HEK293 (cell line): Measurements from ENCODE around the gene UGT1A8.

Experiments
- ZNF184 ChIP-seq: fragments of 450-650 bp; IDR thresholded peaks from 2 replicates; pipeline ENCODE4 v1.5.1; 2018; ENCODE audit warnings: missing biosample characterization, mild to moderate bottlenecking, missing genetic modification characterization
- TF ChIP-seq, protein P1 (sequence below): fragments of 450-650 bp; formaldehyde crosslinking; IDR thresholded peaks from 2 replicates; pipeline ENCODE4 v1.5.1; 2017; ENCODE audit warnings: missing biosample characterization, missing genetic modification characterization
- TF ChIP-seq, protein P2 (sequence below): fragments of 450-650 bp; formaldehyde crosslinking; IDR thresholded peaks from 2 replicates; pipeline ENCODE4 v1.5.1; 2016; ENCODE audit warnings: missing biosample characterization, missing genetic modification characterization
- TF ChIP-seq, protein P3 (sequence below): fragments of 450-650 bp; formaldehyde crosslinking; IDR thresholded peaks from 2 replicates; pipeline ENCODE4 v1.5.1; 2016; ENCODE audit warnings: missing biosample characterization, missing genetic modification characterization

DNA sequence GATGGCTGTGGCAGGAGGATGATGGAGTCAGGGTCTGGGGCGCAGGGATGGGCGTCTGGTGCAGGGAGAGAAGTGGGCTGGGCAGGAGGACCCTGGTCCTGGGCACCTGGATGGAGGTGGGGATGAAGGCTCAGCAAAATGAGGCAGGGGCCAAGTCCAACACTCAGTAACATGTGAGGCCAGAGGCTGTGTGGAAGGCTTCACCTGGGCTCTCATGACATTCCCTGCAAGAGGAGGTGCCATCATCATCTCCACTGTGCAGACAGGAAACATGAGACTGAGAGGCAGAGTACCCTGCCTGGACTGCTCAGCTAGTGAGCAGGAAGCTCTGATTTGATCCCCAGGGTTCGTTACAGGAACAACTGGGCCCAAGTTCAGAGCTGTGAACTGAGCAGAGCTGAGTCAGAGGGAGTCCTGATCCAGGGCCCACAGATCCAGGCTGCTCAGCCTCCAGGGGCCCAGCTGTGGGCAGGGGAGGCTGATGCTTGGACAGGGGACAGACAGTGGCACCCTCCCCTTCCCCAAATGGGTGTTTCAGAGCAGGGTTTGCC is 200.0 kb downstream of the UGT1A8 start:
- TF ChIP-seq ZNF184 (tag by site-specific recombination) = no peak
- TF ChIP-seq, protein P1, sequence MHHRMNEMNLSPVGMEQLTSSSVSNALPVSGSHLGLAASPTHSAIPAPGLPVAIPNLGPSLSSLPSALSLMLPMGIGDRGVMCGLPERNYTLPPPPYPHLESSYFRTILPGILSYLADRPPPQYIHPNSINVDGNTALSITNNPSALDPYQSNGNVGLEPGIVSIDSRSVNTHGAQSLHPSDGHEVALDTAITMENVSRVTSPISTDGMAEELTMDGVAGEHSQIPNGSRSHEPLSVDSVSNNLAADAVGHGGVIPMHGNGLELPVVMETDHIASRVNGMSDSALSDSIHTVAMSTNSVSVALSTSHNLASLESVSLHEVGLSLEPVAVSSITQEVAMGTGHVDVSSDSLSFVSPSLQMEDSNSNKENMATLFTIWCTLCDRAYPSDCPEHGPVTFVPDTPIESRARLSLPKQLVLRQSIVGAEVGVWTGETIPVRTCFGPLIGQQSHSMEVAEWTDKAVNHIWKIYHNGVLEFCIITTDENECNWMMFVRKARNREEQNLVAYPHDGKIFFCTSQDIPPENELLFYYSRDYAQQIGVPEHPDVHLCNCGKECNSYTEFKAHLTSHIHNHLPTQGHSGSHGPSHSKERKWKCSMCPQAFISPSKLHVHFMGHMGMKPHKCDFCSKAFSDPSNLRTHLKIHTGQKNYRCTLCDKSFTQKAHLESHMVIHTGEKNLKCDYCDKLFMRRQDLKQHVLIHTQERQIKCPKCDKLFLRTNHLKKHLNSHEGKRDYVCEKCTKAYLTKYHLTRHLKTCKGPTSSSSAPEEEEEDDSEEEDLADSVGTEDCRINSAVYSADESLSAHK (tag by site-specific recombination) = no peak
- TF ChIP-seq, protein P2, sequence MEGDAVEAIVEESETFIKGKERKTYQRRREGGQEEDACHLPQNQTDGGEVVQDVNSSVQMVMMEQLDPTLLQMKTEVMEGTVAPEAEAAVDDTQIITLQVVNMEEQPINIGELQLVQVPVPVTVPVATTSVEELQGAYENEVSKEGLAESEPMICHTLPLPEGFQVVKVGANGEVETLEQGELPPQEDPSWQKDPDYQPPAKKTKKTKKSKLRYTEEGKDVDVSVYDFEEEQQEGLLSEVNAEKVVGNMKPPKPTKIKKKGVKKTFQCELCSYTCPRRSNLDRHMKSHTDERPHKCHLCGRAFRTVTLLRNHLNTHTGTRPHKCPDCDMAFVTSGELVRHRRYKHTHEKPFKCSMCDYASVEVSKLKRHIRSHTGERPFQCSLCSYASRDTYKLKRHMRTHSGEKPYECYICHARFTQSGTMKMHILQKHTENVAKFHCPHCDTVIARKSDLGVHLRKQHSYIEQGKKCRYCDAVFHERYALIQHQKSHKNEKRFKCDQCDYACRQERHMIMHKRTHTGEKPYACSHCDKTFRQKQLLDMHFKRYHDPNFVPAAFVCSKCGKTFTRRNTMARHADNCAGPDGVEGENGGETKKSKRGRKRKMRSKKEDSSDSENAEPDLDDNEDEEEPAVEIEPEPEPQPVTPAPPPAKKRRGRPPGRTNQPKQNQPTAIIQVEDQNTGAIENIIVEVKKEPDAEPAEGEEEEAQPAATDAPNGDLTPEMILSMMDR (tag by site-specific recombination) = no peak
- TF ChIP-seq, protein P3, sequence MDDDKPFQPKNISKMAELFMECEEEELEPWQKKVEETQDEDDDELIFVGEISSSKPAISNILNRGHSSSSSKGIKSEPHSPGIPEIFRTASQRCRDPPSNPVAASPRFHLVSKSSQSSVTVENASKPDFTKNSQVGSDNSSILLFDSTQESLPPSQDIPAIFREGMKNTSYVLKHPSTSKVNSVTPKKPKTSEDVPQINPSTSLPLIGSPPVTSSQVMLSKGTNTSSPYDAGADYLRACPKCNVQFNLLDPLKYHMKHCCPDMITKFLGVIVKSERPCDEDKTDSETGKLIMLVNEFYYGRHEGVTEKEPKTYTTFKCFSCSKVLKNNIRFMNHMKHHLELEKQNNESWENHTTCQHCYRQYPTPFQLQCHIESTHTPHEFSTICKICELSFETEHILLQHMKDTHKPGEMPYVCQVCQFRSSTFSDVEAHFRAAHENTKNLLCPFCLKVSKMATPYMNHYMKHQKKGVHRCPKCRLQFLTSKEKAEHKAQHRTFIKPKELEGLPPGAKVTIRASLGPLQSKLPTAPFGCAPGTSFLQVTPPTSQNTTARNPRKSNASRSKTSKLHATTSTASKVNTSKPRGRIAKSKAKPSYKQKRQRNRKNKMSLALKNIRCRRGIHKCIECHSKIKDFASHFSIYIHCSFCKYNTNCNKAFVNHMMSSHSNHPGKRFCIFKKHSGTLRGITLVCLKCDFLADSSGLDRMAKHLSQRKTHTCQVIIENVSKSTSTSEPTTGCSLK = no peak
